GM12872 (cell line): ENCODE results near the gene ORAI3.
A peak's percentile ranks its signal among the peaks of the same experiment; 100 is the strongest.

ENCODE experiments used
- CTCF ChIP-seq: IDR thresholded peaks from 3 replicates; pipeline ENCODE4 v1.5.1; 2011; ENCODE audit warnings: low read depth, mild to moderate bottlenecking, low read length, moderate library complexity; ENCODE audit not compliant: insufficient read depth

Gene ORAI3

GRCh38 chr16:30946671-30947540 lies 2.0 kb upstream of the ORAI3 start:
- TF ChIP-seq CTCF, result no peak

- no peak for TF ChIP-seq CTCF
These were observed 1.4 kb upstream of the ORAI3 start for GRCh38 chr16:30947541-30947858.

- TF ChIP-seq CTCF, result no peak
These were observed 805 bp upstream of the ORAI3 start for GRCh38 chr16:30947859-30948666.

GRCh38 chr16:30949650-30950515 lies 1.0 kb downstream of the ORAI3 start:
- TF ChIP-seq CTCF, result peak; percentile 39

GRCh38 chr16:30950516-30951065 lies 1.7 kb downstream of the ORAI3 start:
- no peak for TF ChIP-seq CTCF

- no peak for TF ChIP-seq CTCF
These were observed 2.3 kb downstream of the ORAI3 start for GRCh38 chr16:30951193-30951592.

GRCh38 chr16:30951750-30952149 lies 2.9 kb downstream of the ORAI3 start:
- TF ChIP-seq CTCF, result no peak
